A673 (cell line): ENCODE data around the gene RELCH. TPM values are rescaled to one million over a fixed set of nuclear protein-coding genes. Genes with fewer than 3 reads are reported as not detected.

Source experiments
- BruUV-seq: library from RNA; stranded (reverse); fragments of 400-500 nt; replicated peaks from 2 replicates; lab custom pipeline; 2021; lab: Mats Ljungman, UMichigan
- CTCF ChIA-PET: fragments of 300-600 bp; sonication (Branson Sonifier 250); formaldehyde crosslinking; loops from one replicate; lab custom pipeline; 2022; ENCODE audit warnings: antibody characterized with exemption; lab: Charles Lee
- POLR2A ChIA-PET: fragments of 300-600 bp; sonication (Branson Sonifier 250); formaldehyde crosslinking; loops from one replicate; lab custom pipeline; 2022; ENCODE audit warnings: antibody characterized with exemption; ENCODE audit not compliant: low non-redundant PET; lab: Charles Lee
- DNase-seq: peaks from one replicate; pipeline ENCODE4 v3.0.0-alpha.2; 2015; ENCODE audit warnings: low spot score
- H3K27ac ChIP-seq: fragments of 200-600 bp; sonication (generic); 2 replicates; pipeline ENCODE4 v1.5.1; 2016; ENCODE audit warnings: mixed run types, low read depth, mild to moderate bottlenecking, mixed read lengths, antibody characterized with exemption, low read length; ENCODE audit not compliant: poor library complexity, severe bottlenecking
- H3K27me3 ChIP-seq: fragments of 200-600 bp; sonication (generic); replicated peaks from 2 replicates; pipeline ENCODE4 v1.6.1; 2017; ENCODE audit warnings: mixed run types, low read depth, mild to moderate bottlenecking, mixed read lengths, antibody characterized with exemption, low read length; ENCODE audit not compliant: insufficient read depth, poor library complexity
- H3K36me3 ChIP-seq: fragments of 200-600 bp; sonication (generic); 2 replicates; pipeline ENCODE4 v1.6.1; 2016; ENCODE audit warnings: mixed run types, mild to moderate bottlenecking, mixed read lengths, antibody characterized with exemption, low read length; ENCODE audit not compliant: insufficient read depth, poor library complexity, severe bottlenecking
- H3K4me1 ChIP-seq: fragments of 200-600 bp; sonication (generic); 2 replicates; pipeline ENCODE4 v1.6.1; 2017; ENCODE audit warnings: mixed run types, mild to moderate bottlenecking, mixed read lengths, antibody characterized with exemption, low read length; ENCODE audit not compliant: insufficient read depth, poor library complexity, severe bottlenecking
- H3K4me3 ChIP-seq: fragments of 200-600 bp; sonication (generic); 2 replicates; pipeline ENCODE4 v1.5.1; 2016; ENCODE audit warnings: low read depth, mixed run types, mild to moderate bottlenecking, mixed read lengths, low read length; ENCODE audit not compliant: poor library complexity, severe bottlenecking
- H3K9me3 ChIP-seq: fragments of 200-600 bp; sonication (generic); 2 replicates; pipeline ENCODE4 v1.6.1; 2016; ENCODE audit warnings: mixed run types, low read depth, mild to moderate bottlenecking, mixed read lengths, antibody characterized with exemption, low read length; ENCODE audit not compliant: poor library complexity, severe bottlenecking
- CTCF ChIP-seq: fragments of 300-800, 200-600 bp; sonication (generic); conservative IDR thresholded peaks from 2 replicates; pipeline ENCODE4 v1.5.1; 2017; ENCODE audit warnings: low read depth, mild to moderate bottlenecking, antibody characterized with exemption, low read length, moderate library complexity, mixed read lengths
- EZH2 ChIP-seq: fragments of 200-600 bp; sonication (generic); IDR thresholded peaks from 2 replicates; pipeline ENCODE4 v1.6.1; 2017; ENCODE audit warnings: borderline replicate concordance, low read depth, mild to moderate bottlenecking, mixed read lengths, antibody characterized with exemption, low read length; ENCODE audit not compliant: poor library complexity, severe bottlenecking
- intact Hi-C: fragments of 100-400 bp; cut with micrococcal nuclease; formaldehyde crosslinking; loops from one replicate; pipeline ENCODE4 v1.10.0; 2022; ENCODE audit not compliant: unreplicated experiment
- total RNA-seq: library from RNA; stranded (reverse); gene quantifications from 2 replicates; pipeline ENCODE4 v1.2.3, GENCODE V29; 2021

Gene RELCH
- total RNA-seq, 1 experiment from 2014 or later = 29.2 TPM

- intact Hi-C loops = no loop called here
- peaks cover 32% of the 10 kb centered on the region for H3K36me3 ChIP-seq
- no peaks in the 10 kb centered on the region for H3K4me1 ChIP-seq
- H3K9me3 ChIP-seq = peaks cover 8% of the 10 kb centered on the region
- TF ChIP-seq EZH2 (no peak), CTCF (no peak)
- no peak overlapping the region for H3K27ac ChIP-seq
- CTCF ChIA-PET = no interaction called here
- no TSS peak for BruUV-seq
- no peaks in the 10 kb centered on the region for H3K27me3 ChIP-seq
- POLR2A ChIA-PET = no interaction called here
- H3K4me3 ChIP-seq = no peak overlapping the region
- DNase-seq = no peak
These were observed 37.2 kb downstream of the RELCH start for GRCh38 chr18:62224229-62224628.

DNA sequence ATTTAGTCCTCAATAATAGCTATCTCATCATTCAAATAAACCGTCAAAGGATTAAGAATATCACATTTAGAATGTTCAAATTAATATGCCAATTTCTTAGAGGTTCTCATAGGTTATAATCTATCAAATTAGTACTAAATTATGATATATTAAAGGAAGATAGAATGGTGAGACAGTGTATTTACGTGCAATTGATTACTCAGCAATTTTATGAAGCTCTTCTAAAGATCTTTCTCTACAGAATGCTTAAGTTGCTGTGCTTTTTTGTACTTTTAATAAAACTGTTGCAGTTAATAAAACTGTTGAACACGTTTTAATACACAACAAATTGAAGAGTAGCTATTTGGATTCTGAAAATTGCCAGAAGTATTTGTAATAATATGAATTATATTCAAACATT lies 39.0 kb downstream of the RELCH start:
- Histone ChIP-seq H3K4me3 (no peak overlapping the region), H3K9me3 (peaks cover 8% of the 10 kb centered on the region), H3K27me3 (no peaks in the 10 kb centered on the region), H3K27ac (no peak overlapping the region), H3K36me3 (peaks cover 32% of the 10 kb centered on the region), H3K4me1 (no peaks in the 10 kb centered on the region)
- CTCF ChIA-PET = no interaction called here
- TF ChIP-seq EZH2 (no peak), CTCF (no peak)
- no TSS peak for BruUV-seq
- no peak for DNase-seq
- POLR2A ChIA-PET = no interaction called here
- intact Hi-C loops = no loop called here

DNA sequence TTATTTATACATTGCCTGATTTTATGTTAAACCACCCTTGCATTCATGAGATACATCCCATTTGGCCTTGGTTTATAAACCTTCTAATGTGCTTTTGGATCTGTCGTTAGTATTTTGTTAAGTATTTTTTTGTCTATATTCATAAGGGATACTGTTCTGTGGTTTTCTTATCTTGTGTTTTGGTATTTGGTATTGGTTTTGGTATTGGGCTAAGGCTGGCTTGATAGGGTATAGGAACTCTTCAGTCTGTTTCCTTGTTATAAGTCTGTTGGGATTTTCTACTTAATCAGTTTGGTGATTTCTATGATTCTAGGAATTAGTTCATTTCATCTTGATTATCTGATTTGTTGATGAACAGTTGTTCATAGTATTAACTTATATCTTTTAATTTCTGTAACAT lies 49.2 kb downstream of the RELCH start:
- BruUV-seq = no TSS peak
- Histone ChIP-seq H3K4me3 (no peak overlapping the region), H3K27ac (no peak overlapping the region), H3K36me3 (no peaks in the 10 kb centered on the region), H3K4me1 (no peaks in the 10 kb centered on the region), H3K27me3 (no peaks in the 10 kb centered on the region), H3K9me3 (no peaks in the 10 kb centered on the region)
- ChIA-PET CTCF (no interaction called here), POLR2A (no interaction called here)
- TF ChIP-seq EZH2 = no peak
- TF ChIP-seq CTCF = no peak
- intact Hi-C loops = no loop called here
- DNase-seq = no peak
